MM.1S (cell line): ENCODE measurements around the gene NEK6.

Experiments used
- DNase-seq: peaks from one replicate; pipeline ENCODE4 v3.0.0-alpha.2; 2015
- H2AFZ ChIP-seq: fragments of 300-600 bp; sonication (generic); 2 replicates; pipeline ENCODE4 v1.6.0; 2016; ENCODE audit warnings: antibody characterized with exemption, low read length
- H3F3A ChIP-seq: fragments of 300-600 bp; sonication (generic); 2 replicates; pipeline ENCODE4 v1.6.1; 2016; ENCODE audit warnings: mild to moderate bottlenecking, antibody characterized with exemption, low read length, moderate library complexity, mixed read lengths; ENCODE audit not compliant: insufficient read depth
- H3K27ac ChIP-seq: fragments of 300-600 bp; sonication (generic); 2 replicates; pipeline ENCODE4 v1.5.1; 2016; ENCODE audit warnings: mild to moderate bottlenecking, low read length
- H3K27me3 ChIP-seq: fragments of 300-600 bp; sonication (generic); replicated peaks from 2 replicates; pipeline ENCODE4 v1.6.0; 2016; ENCODE audit warnings: low read length; ENCODE audit not compliant: insufficient read depth
- H3K36me3 ChIP-seq: fragments of 300-600 bp; sonication (generic); replicated peaks from 2 replicates; pipeline ENCODE4 v1.6.1; 2016; ENCODE audit warnings: mild to moderate bottlenecking, low read length, mixed read lengths; ENCODE audit not compliant: insufficient read depth
- H3K4me1 ChIP-seq: fragments of 300-600 bp; sonication (generic); 2 replicates; pipeline ENCODE4 v1.6.1; 2016; ENCODE audit warnings: low read length, mixed read lengths
- H3K4me2 ChIP-seq: fragments of 300-600 bp; sonication (generic); 2 replicates; pipeline ENCODE4 v1.6.0; 2016; ENCODE audit warnings: low read depth, low read length
- H3K4me3 ChIP-seq: fragments of 300-600 bp; sonication (generic); 2 replicates; pipeline ENCODE4 v1.5.1; 2016; ENCODE audit warnings: low read length, mixed read lengths
- H3K79me2 ChIP-seq: fragments of 300-600 bp; sonication (generic); 2 replicates; pipeline ENCODE4 v1.6.1; 2016; ENCODE audit warnings: mixed run types, low read length, mixed read lengths
- H3K9ac ChIP-seq: fragments of 300-600 bp; sonication (generic); 2 replicates; pipeline ENCODE4 v1.6.1; 2016; ENCODE audit warnings: low read length, mixed read lengths
- H3K9me2 ChIP-seq: fragments of 300-600 bp; sonication (generic); replicated peaks from 2 replicates; pipeline ENCODE4 v1.6.1; 2016; ENCODE audit warnings: mild to moderate bottlenecking, low read length, mixed read lengths; ENCODE audit not compliant: insufficient read depth
- H3K9me3 ChIP-seq: fragments of 300-600 bp; sonication (generic); replicated peaks from 2 replicates; pipeline ENCODE4 v1.6.1; 2016; ENCODE audit warnings: mild to moderate bottlenecking, low read length, mixed read lengths; ENCODE audit not compliant: insufficient read depth
- H4K20me1 ChIP-seq: fragments of 300-600 bp; sonication (generic); 2 replicates; pipeline ENCODE4 v1.6.1; 2016; ENCODE audit warnings: mild to moderate bottlenecking, low read length, moderate library complexity, mixed read lengths; ENCODE audit not compliant: insufficient read depth
- CTCF ChIP-seq: fragments of 300-600 bp; sonication (generic); IDR thresholded peaks from 2 replicates; pipeline ENCODE4 v1.5.1; 2016; ENCODE audit warnings: antibody characterized with exemption, low read length, mixed read lengths
- EZH2 ChIP-seq: fragments of 300-600 bp; sonication (generic); optimal IDR thresholded peaks from 2 replicates; pipeline ENCODE3; 2017; ENCODE audit warnings: low read depth, mild to moderate bottlenecking, antibody characterized with exemption, low read length, mixed read lengths
- EZH2phosphoT487 ChIP-seq: fragments of 300-600 bp; sonication (generic); IDR thresholded peaks from 2 replicates; pipeline ENCODE4 v1.6.1; 2018; ENCODE audit warnings: antibody characterized with exemption, low read length

The NEK6 gene

GRCh38 chr9:124277420-124277819 lies 19.7 kb downstream of the NEK6 start:
- H3K9me2 ChIP-seq, result no peaks in the 10 kb centered on the region
- H3K9ac ChIP-seq, result no peak overlapping the region
- no peak overlapping the region for H3K27ac ChIP-seq
- H3K4me3 ChIP-seq, result no peak overlapping the region
- no peaks in the 10 kb centered on the region for H4K20me1 ChIP-seq
- H3K9me3 ChIP-seq, result no peaks in the 10 kb centered on the region
- H3K27me3 ChIP-seq, result no peaks in the 10 kb centered on the region
- H3K36me3 ChIP-seq, result no peaks in the 10 kb centered on the region
- peaks cover 84% of the 10 kb centered on the region for H3K79me2 ChIP-seq
- H3F3A ChIP-seq, result no peaks in the 10 kb centered on the region
- no peak overlapping the region for H3K4me2 ChIP-seq
- DNase-seq, result no peak
- TF ChIP-seq EZH2phosphoT487 (no peak), EZH2 (no peak), CTCF (no peak)
- no peaks in the 10 kb centered on the region for H3K4me1 ChIP-seq
- H2AFZ ChIP-seq, result no peak overlapping the region

- H3K9ac ChIP-seq, result no peak overlapping the region
- H3K27ac ChIP-seq, result no peak overlapping the region
- no peaks in the 10 kb centered on the region for H3K4me1 ChIP-seq
- TF ChIP-seq EZH2phosphoT487, result no peak
- no peak for TF ChIP-seq EZH2
- no peak for TF ChIP-seq CTCF
- peaks cover 83% of the 10 kb centered on the region for H3K79me2 ChIP-seq
- no peaks in the 10 kb centered on the region for H3K9me3 ChIP-seq
- no peaks in the 10 kb centered on the region for H4K20me1 ChIP-seq
- H3K4me3 ChIP-seq, result no peak overlapping the region
- no peaks in the 10 kb centered on the region for H3K9me2 ChIP-seq
- H3F3A ChIP-seq, result no peaks in the 10 kb centered on the region
- no peak for DNase-seq
- no peak overlapping the region for H3K4me2 ChIP-seq
- no peaks in the 10 kb centered on the region for H3K36me3 ChIP-seq
- H2AFZ ChIP-seq, result no peak overlapping the region
- H3K27me3 ChIP-seq, result no peaks in the 10 kb centered on the region
Measured at GRCh38 chr9:124278054-124278540, 20.3 kb downstream of the NEK6 start.

GRCh38 chr9:124279531-124280175 lies 21.9 kb downstream of the NEK6 start:
- Histone ChIP-seq H3K9ac (no peak overlapping the region), H2AFZ (no peak overlapping the region), H3K4me1 (no peaks in the 10 kb centered on the region), H3K79me2 (peaks cover 78% of the 10 kb centered on the region), H3K27ac (no peak overlapping the region), H3F3A (no peaks in the 10 kb centered on the region), H3K9me3 (no peaks in the 10 kb centered on the region), H3K27me3 (no peaks in the 10 kb centered on the region), H3K4me2 (no peak overlapping the region), H3K4me3 (no peak overlapping the region), H3K36me3 (no peaks in the 10 kb centered on the region), H4K20me1 (no peaks in the 10 kb centered on the region), H3K9me2 (no peaks in the 10 kb centered on the region)
- TF ChIP-seq CTCF, result no peak
- no peak for TF ChIP-seq EZH2phosphoT487
- no peak for TF ChIP-seq EZH2
- DNase-seq, result no peak
